OCI-LY7 (cell line): ENCODE data around the gene PARP6. TPM values are rescaled to one million over a fixed set of nuclear protein-coding genes. Genes with fewer than 3 reads are reported as not detected.

Experiments
- BruUV-seq: library from RNA; stranded (reverse); fragments of 400-500 nt; replicated peaks from 2 replicates; lab custom pipeline; 2021; lab: Mats Ljungman, UMichigan
- CTCF ChIA-PET: fragments of 300-600 bp; sonication (Branson Sonifier 250); formaldehyde crosslinking; loops from one replicate; lab custom pipeline; 2022; ENCODE audit warnings: antibody characterized with exemption; ENCODE audit not compliant: unreplicated experiment; lab: Charles Lee
- POLR2A ChIA-PET: fragments of 300-600 bp; sonication (Branson Sonifier 250); formaldehyde crosslinking; loops from one replicate; lab custom pipeline; 2022; ENCODE audit warnings: antibody characterized with exemption; lab: Charles Lee
- DNase-seq: peaks from one replicate; pipeline ENCODE4 v3.0.0-alpha.2; 2015; ENCODE audit warnings: low spot score
- H2AFZ ChIP-seq: fragments of 200-600 bp; sonication (generic), shearing (Covaris generic); 2 replicates; pipeline ENCODE4 v1.6.1; 2014; ENCODE audit warnings: mild to moderate bottlenecking, antibody characterized with exemption, low read length, moderate library complexity
- H3K27ac ChIP-seq: fragments of 200-600 bp; sonication (generic); 2 replicates; pipeline ENCODE4 v1.5.1; 2014; ENCODE audit warnings: mixed run types, low read depth, mild to moderate bottlenecking, moderate library complexity, low read length, inconsistent platforms; ENCODE audit not compliant: poor library complexity, severe bottlenecking
- H3K36me3 ChIP-seq: fragments of 200-600 bp; sonication (generic); 2 replicates; pipeline ENCODE4 v1.6.1; 2014; ENCODE audit warnings: mild to moderate bottlenecking, antibody characterized with exemption, low read length, moderate library complexity, mixed read lengths; ENCODE audit not compliant: insufficient read depth
- H3K4me1 ChIP-seq: fragments of 200-600 bp; sonication (generic); 2 replicates; pipeline ENCODE4 v1.5.1; 2014; ENCODE audit warnings: mild to moderate bottlenecking, low read length; ENCODE audit not compliant: insufficient read depth, poor library complexity, severe bottlenecking
- H3K4me2 ChIP-seq: fragments of 200-600 bp; sonication (generic); 2 replicates; pipeline ENCODE4 v1.6.1; 2014; ENCODE audit warnings: mild to moderate bottlenecking, low read length
- H3K4me3 ChIP-seq: fragments of 200-600 bp; sonication (generic); 2 replicates; pipeline ENCODE4 v1.5.1; 2014; ENCODE audit warnings: mild to moderate bottlenecking, low read depth, low read length; ENCODE audit not compliant: poor library complexity, severe bottlenecking
- H3K79me2 ChIP-seq: fragments of 200-600 bp; sonication (generic); 2 replicates; pipeline ENCODE4 v1.6.1; 2016; ENCODE audit warnings: low read depth, mild to moderate bottlenecking, low read length, moderate library complexity, mixed read lengths; ENCODE audit not compliant: insufficient read depth
- H3K9me2 ChIP-seq: fragments of 200-600 bp; sonication (generic); 2 replicates; pipeline ENCODE4 v1.6.1; 2016; ENCODE audit warnings: mild to moderate bottlenecking, low read length, mixed read lengths; ENCODE audit not compliant: insufficient read depth
- H3K9me3 ChIP-seq: fragments of 200-600 bp; sonication (generic); 2 replicates; pipeline ENCODE4 v1.6.1; 2014; ENCODE audit warnings: mild to moderate bottlenecking, mixed run types, low read length, mixed read lengths
- H4K20me1 ChIP-seq: fragments of 200-600 bp; sonication (generic); 2 replicates; pipeline ENCODE4 v1.6.1; 2014; ENCODE audit warnings: mild to moderate bottlenecking, antibody characterized with exemption, low read length, moderate library complexity, mixed read lengths; ENCODE audit not compliant: insufficient read depth
- CTCF ChIP-seq: fragments of 200-600 bp; sonication (generic); conservative IDR thresholded peaks from 2 replicates; pipeline ENCODE4 v1.5.1; 2014; ENCODE audit warnings: mild to moderate bottlenecking, antibody characterized with exemption, low read length, moderate library complexity, mixed read lengths
- EZH2phosphoT487 ChIP-seq: fragments of 200-600 bp; sonication (generic); IDR thresholded peaks from 2 replicates; pipeline ENCODE4 v1.6.1; 2018; ENCODE audit warnings: low read depth, borderline replicate concordance, mild to moderate bottlenecking, mixed run types, antibody characterized with exemption, low read length, moderate library complexity, mixed read lengths
- intact Hi-C: fragments of 100-400 bp; cut with micrococcal nuclease; formaldehyde crosslinking; loops from one replicate; pipeline ENCODE4 v1.10.0; 2022; ENCODE audit not compliant: unreplicated experiment
- total RNA-seq, 2 experiments: library from RNA; depleted of rRNA in 1 of 2; stranded (reverse); fragments of >200 nt in 1 of 2; shearing (Covaris generic) in 1 of 2; gene quantifications; 2 replicates each; pipeline ENCODE4 v1.2.3, GENCODE V29; 2014 to 2022

The PARP6 gene
- total RNA-seq, 2 experiments from 2014 or later, result 58.3 to 73.3 TPM

GRCh38 chr15:72238586-72238985, 33.8 kb downstream of the PARP6 start:
- Histone ChIP-seq H3K36me3 (peaks cover 40% of the 10 kb centered on the region), H3K4me2 (no peak overlapping the region), H3K79me2 (no peaks in the 10 kb centered on the region), H3K27ac (no peak overlapping the region), H3K9me2 (no peaks in the 10 kb centered on the region), H2AFZ (no peak overlapping the region), H3K4me3 (no peak overlapping the region), H3K4me1 (no peaks in the 10 kb centered on the region), H4K20me1 (no peaks in the 10 kb centered on the region), H3K9me3 (no peaks in the 10 kb centered on the region)
- DNase-seq, result no peak
- ChIA-PET CTCF (no interaction called here), POLR2A (interaction anchor here (0.6 to 1.1 kb wide), 2 partner anchors 12 to 57 kb away, joined by 3 read pairs; no protein-coding TSS in a partner anchor)
- no peak for TF ChIP-seq EZH2phosphoT487
- TF ChIP-seq CTCF, result no peak
- intact Hi-C loops, result no loop called here
- no TSS peak for BruUV-seq

- Histone ChIP-seq H3K4me1 (peaks cover under 1% of the 10 kb centered on the region), H3K4me3 (no peak overlapping the region), H2AFZ (no peak overlapping the region), H3K9me2 (no peaks in the 10 kb centered on the region), H4K20me1 (no peaks in the 10 kb centered on the region), H3K27ac (no peak overlapping the region), H3K4me2 (no peak overlapping the region), H3K9me3 (no peaks in the 10 kb centered on the region), H3K79me2 (no peaks in the 10 kb centered on the region), H3K36me3 (peaks cover 33% of the 10 kb centered on the region)
- ChIA-PET CTCF (no interaction called here), POLR2A (no interaction called here)
- no peak for DNase-seq
- no TSS peak for BruUV-seq
- intact Hi-C loops, result no loop called here
- no peak for TF ChIP-seq EZH2phosphoT487
- no peak for TF ChIP-seq CTCF
Measured at GRCh38 chr15:72237853-72238224, 34.5 kb downstream of the PARP6 start.

- Histone ChIP-seq H3K9me2 (no peaks in the 10 kb centered on the region), H3K4me1 (peaks cover 6% of the 10 kb centered on the region), H3K36me3 (peaks cover 27% of the 10 kb centered on the region), H2AFZ (no peak overlapping the region), H3K4me3 (no peak overlapping the region), H3K27ac (no peak overlapping the region), H3K79me2 (peaks cover under 1% of the 10 kb centered on the region; the same call in 1 of the 2 replicates), H3K4me2 (no peak overlapping the region), H3K9me3 (no peaks in the 10 kb centered on the region), H4K20me1 (no peaks in the 10 kb centered on the region)
- ChIA-PET CTCF (no interaction called here), POLR2A (interaction anchor here (0.6 kb wide), 1 partner anchor 9 kb away, joined by 6 read pairs; no protein-coding TSS in a partner anchor)
- no TSS peak for BruUV-seq
- no peak for DNase-seq
- intact Hi-C loops, result no loop called here
- TF ChIP-seq EZH2phosphoT487, result no peak
- TF ChIP-seq CTCF, result no peak
Measured at GRCh38 chr15:72237029-72237852, 35.1 kb downstream of the PARP6 start.
